ENCODE measurements around the gene RNASEL.

- no peak for TF ChIP-seq EZH2 (IDR thresholded peaks at IDR 0.05; ENCODE audit: low read depth, unreplicated experiment)
- TF ChIP-seq CTCF (conservative IDR thresholded peaks at IDR 0.05; ENCODE audit: low read depth in 2 of 2), result no peak
- TF ChIP-seq POLR2AphosphoS5 (IDR thresholded peaks at IDR 0.05; ENCODE audit: low read depth), result no peak
- no peak for TF ChIP-seq EZH2phosphoT487 (IDR thresholded peaks at IDR 0.05; ENCODE audit: unreplicated experiment)
- no peak for TF ChIP-seq REST (IDR thresholded peaks at IDR 0.05; ENCODE audit: unreplicated experiment)
- TF ChIP-seq JUNB (IDR thresholded peaks at IDR 0.05; ENCODE audit: unreplicated experiment), result no peak
- TF ChIP-seq ZNF462 (CRISPR knock-in tag; IDR thresholded peaks at IDR 0.05), result no peak
- TF ChIP-seq ETS1 (IDR thresholded peaks at IDR 0.05), result no peak
- no peak for TF ChIP-seq ZNF114 (CRISPR knock-in tag; IDR thresholded peaks at IDR 0.05)
Observed at GRCh38 chr1:182622901-182623528, 34.0 kb upstream of the RNASEL start.

Measured in GM23338 (cell line).